ENCODE results near the gene BSND. TPM values are rescaled to one million over a fixed set of nuclear protein-coding genes. Genes with fewer than 3 reads are reported as not detected.

BSND gene
- total and polyA plus RNA-seq, 9 of the 15 experiments (the other 6 are each of a cell fraction or from before 2014, with no cell fraction given): not detected

GRCh38 chr1:55039342-55040082 lies 40.8 kb downstream of the BSND start, which contains the start of gene PCSK9 (continued):
- TF ChIP-seq ZBTB34 (CRISPR knock-in tag; IDR thresholded peaks at IDR 0.05): no peak
- no peak for TF ChIP-seq ELF4 (CRISPR knock-in tag; IDR thresholded peaks at IDR 0.05)
- TF ChIP-seq MAZ (CRISPR knock-in tag; conservative IDR thresholded peaks at IDR 0.05 in 1 of 2, IDR thresholded peaks at IDR 0.05 in 1 of 2): peak in 1 of 2 experiments; percentile 60; a peak in 2 of 4 replicates
- TF ChIP-seq ZNF780A (CRISPR knock-in tag; IDR thresholded peaks at IDR 0.05): no peak
- no peak for TF ChIP-seq ZNF143 (CRISPR knock-in tag; IDR thresholded peaks at IDR 0.05)
- TF ChIP-seq TBL1XR1 (IDR thresholded peaks at IDR 0.05; ENCODE audit: low read length in 2 of 2): peak in 1 of 2 experiments; percentile 55; a peak in 1 of 4 replicates
- TF ChIP-seq RBBP5 (IDR thresholded peaks at IDR 0.05; ENCODE audit: borderline replicate concordance, insufficient read depth, low read length, poor library complexity, severe bottlenecking): peak; percentile 72
- TF ChIP-seq ZNF436 (CRISPR knock-in tag; IDR thresholded peaks at IDR 0.05): no peak
- peak; percentile 39 for TF ChIP-seq NEUROD1 (IDR thresholded peaks at IDR 0.05; ENCODE audit: borderline replicate concordance, low read depth, low read length, partially characterized antibody)
- TF ChIP-seq EZH2 (IDR thresholded peaks at IDR 0.05; ENCODE audit: borderline replicate concordance, low read depth, low read length): no peak
- TF ChIP-seq COPS2 (conservative IDR thresholded peaks at IDR 0.05): no peak
- no peak for TF ChIP-seq CBX3 (IDR thresholded peaks at IDR 0.05; ENCODE audit: borderline replicate concordance in 1 of 2, low read length in 2 of 2)
- TF ChIP-seq ASH1L (IDR thresholded peaks at IDR 0.05; ENCODE audit: borderline replicate concordance, low read depth, partially characterized antibody): no peak
- no peak for TF ChIP-seq ZNF146 (CRISPR knock-in tag; IDR thresholded peaks at IDR 0.05; ENCODE audit: unreplicated experiment)
- TF ChIP-seq, protein P1, sequence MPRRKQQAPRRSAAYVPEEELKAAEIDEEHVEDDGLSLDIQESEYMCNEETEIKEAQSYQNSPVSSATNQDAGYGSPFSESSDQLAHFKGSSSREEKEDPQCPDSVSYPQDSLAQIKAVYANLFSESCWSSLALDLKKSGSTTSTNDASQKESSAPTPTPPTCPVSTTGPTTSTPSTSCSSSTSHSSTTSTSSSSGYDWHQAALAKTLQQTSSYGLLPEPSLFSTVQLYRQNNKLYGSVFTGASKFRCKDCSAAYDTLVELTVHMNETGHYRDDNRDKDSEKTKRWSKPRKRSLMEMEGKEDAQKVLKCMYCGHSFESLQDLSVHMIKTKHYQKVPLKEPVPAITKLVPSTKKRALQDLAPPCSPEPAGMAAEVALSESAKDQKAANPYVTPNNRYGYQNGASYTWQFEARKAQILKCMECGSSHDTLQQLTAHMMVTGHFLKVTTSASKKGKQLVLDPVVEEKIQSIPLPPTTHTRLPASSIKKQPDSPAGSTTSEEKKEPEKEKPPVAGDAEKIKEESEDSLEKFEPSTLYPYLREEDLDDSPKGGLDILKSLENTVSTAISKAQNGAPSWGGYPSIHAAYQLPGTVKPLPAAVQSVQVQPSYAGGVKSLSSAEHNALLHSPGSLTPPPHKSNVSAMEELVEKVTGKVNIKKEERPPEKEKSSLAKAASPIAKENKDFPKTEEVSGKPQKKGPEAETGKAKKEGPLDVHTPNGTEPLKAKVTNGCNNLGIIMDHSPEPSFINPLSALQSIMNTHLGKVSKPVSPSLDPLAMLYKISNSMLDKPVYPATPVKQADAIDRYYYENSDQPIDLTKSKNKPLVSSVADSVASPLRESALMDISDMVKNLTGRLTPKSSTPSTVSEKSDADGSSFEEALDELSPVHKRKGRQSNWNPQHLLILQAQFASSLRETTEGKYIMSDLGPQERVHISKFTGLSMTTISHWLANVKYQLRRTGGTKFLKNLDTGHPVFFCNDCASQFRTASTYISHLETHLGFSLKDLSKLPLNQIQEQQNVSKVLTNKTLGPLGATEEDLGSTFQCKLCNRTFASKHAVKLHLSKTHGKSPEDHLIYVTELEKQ (CRISPR knock-in tag; IDR thresholded peaks at IDR 0.05): no peak
- TF ChIP-seq ATF1 (CRISPR knock-in tag; IDR thresholded peaks at IDR 0.05): no peak
- TF ChIP-seq ATF1 (tag; IDR thresholded peaks at IDR 0.05): peak; percentile 92
- TF ChIP-seq L3MBTL2 (IDR thresholded peaks at IDR 0.05): peak; percentile 96
- no peak for TF ChIP-seq ZNF253 (CRISPR knock-in tag; conservative IDR thresholded peaks at IDR 0.05)
- no peak for TF ChIP-seq NFXL1 (CRISPR knock-in tag; IDR thresholded peaks at IDR 0.05)
- TF ChIP-seq XRCC3 (IDR thresholded peaks at IDR 0.05): no peak
- no peak for TF ChIP-seq ARHGAP35 (IDR thresholded peaks at IDR 0.05; ENCODE audit: partially characterized antibody)
- TF ChIP-seq HDAC6 (IDR thresholded peaks at IDR 0.05; ENCODE audit: low read depth, low read length): peak; percentile 39; the same call in 1 of the 2 replicates
- TF ChIP-seq ZNF274 (IDR thresholded peaks at IDR 0.05; ENCODE audit: borderline replicate concordance, low read depth, low read length): no peak
- TF ChIP-seq GATA2 (CRISPR knock-in tag; IDR thresholded peaks at IDR 0.05): 0 out of 2 replicates have a peak, but pooled peaks have one; percentile 35
